ENCODE measurements around the gene FAM174C. TPM values are rescaled to one million over a fixed set of nuclear protein-coding genes. Genes with fewer than 3 reads are reported as not detected.

Gene FAM174C
- total and polyA plus RNA-seq, 8 donors = 6.2 to 240 (median 78.1) TPM

- H3K27me3 ChIP-seq = no peaks in the 10 kb centered on the region
- peak in 1 of 2 donors; percentile 70 for DNase-seq
- no peaks in the 10 kb centered on the region for H3K9me3 ChIP-seq
- TF ChIP-seq, protein P1, sequence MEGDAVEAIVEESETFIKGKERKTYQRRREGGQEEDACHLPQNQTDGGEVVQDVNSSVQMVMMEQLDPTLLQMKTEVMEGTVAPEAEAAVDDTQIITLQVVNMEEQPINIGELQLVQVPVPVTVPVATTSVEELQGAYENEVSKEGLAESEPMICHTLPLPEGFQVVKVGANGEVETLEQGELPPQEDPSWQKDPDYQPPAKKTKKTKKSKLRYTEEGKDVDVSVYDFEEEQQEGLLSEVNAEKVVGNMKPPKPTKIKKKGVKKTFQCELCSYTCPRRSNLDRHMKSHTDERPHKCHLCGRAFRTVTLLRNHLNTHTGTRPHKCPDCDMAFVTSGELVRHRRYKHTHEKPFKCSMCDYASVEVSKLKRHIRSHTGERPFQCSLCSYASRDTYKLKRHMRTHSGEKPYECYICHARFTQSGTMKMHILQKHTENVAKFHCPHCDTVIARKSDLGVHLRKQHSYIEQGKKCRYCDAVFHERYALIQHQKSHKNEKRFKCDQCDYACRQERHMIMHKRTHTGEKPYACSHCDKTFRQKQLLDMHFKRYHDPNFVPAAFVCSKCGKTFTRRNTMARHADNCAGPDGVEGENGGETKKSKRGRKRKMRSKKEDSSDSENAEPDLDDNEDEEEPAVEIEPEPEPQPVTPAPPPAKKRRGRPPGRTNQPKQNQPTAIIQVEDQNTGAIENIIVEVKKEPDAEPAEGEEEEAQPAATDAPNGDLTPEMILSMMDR (IDR thresholded peaks at IDR 0.05) = no peak
- TF ChIP-seq POLR2AphosphoS5 (IDR thresholded peaks at IDR 0.05) (peak in 2 of 3 donors; percentile 16 to 19), POLR2A (IDR thresholded peaks at IDR 0.05) (no peak), EP300 (IDR thresholded peaks at IDR 0.05) (no peak)
- peak overlapping the region; percentile 80 to 100 (median 100) for H3K27ac ChIP-seq
- H3K36me3 ChIP-seq = peaks cover 55 to 67% (median 59%) of the 10 kb centered on the region in 4 donors
- H3K4me3 ChIP-seq = peak overlapping the region in 2 of 4 donors; percentile 85 to 94
- intact Hi-C loops (cut with DNase I; ENCODE audit: low total_unique reads) = no loop called here
- 81 to 86% (median 83%) methylated on average over 31 to 52 of the region's 52 CpGs for WGBS, 5 donors
- peaks cover 78 to 93% (median 89%) of the 10 kb centered on the region in 4 donors for H3K4me1 ChIP-seq
Measured at GRCh38 chr19:1255186-1256161, 19.9 kb upstream of the FAM174C start.

DNA sequence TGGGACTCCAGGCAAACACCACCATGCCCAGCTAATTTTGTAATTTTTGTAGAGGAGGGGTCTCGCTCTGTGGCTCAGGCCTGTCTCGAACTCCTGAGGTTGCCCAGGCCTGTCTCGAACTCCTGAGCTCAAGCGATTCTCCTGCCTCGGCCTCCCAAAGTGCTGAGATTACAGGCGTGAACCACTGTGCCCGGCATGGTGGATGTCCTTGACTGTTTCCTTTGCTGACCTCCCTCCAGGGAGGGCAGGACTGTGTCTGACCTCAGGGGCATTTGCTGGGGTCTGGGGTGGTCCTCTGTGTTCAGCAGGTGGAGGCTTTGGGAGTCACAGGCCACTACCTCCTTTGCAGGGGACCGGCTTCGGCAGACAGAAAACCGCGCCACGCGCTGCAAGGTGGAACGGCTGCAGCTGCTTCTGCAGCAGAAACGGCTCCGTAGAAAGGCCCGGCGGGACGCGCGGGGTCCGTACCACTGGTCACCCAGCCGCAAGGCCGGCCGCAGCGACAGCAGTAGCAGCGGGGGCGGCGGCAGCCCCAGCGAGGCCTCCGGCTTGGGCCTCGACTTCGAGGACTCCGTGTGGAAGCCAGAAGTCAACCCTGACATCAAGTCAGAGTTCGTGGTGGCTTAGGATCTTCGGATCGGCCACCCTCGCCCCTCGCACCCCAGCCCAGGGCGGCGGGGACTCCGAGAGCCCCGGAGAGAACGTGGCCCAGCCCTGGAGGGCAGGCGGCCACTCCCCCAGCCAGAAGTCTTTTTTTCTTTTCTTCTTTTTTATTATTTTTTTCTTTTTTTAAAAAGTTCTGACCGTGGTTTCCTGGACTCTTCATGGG lies 18.5 kb upstream of the FAM174C start:
- peak in 1 of 3 donors; percentile 25 for TF ChIP-seq POLR2AphosphoS5 (IDR thresholded peaks at IDR 0.05)
- no peak for TF ChIP-seq EP300 (IDR thresholded peaks at IDR 0.05)
- 82 to 85% (median 85%) methylated on average over 40 to 46 of the region's 46 CpGs for WGBS, 5 donors
- peaks cover 83 to 95% (median 92%) of the 10 kb centered on the region in 4 donors for H3K4me1 ChIP-seq
- H3K27ac ChIP-seq = peak overlapping the region; percentile 41 to 100 (median 100)
- intact Hi-C loops (cut with DNase I; ENCODE audit: low total_unique reads) = no loop called here
- H3K4me3 ChIP-seq = no peak overlapping the region
- H3K36me3 ChIP-seq = peaks cover 46 to 53% (median 50%) of the 10 kb centered on the region in 4 donors
- H3K9me3 ChIP-seq = no peaks in the 10 kb centered on the region
- no peaks in the 10 kb centered on the region for H3K27me3 ChIP-seq
- DNase-seq = no peak

- intact Hi-C loops (cut with DNase I; ENCODE audit: low total_unique reads) = no loop called here
- Histone ChIP-seq H3K27ac (peak overlapping the region; percentile 35 to 100 (median 100)), H3K4me1 (peaks cover 85 to 97% (median 94%) of the 10 kb centered on the region in 4 donors), H3K4me3 (peak overlapping the region in 2 of 4 donors; percentile 26 to 69), H3K27me3 (no peaks in the 10 kb centered on the region), H3K9me3 (no peaks in the 10 kb centered on the region), H3K36me3 (peaks cover 45 to 50% (median 48%) of the 10 kb centered on the region in 4 donors)
- DNase-seq = no peak
- TF ChIP-seq POLR2A (IDR thresholded peaks at IDR 0.05) = no peak
- TF ChIP-seq, protein P1 (IDR thresholded peaks at IDR 0.05) = no peak
- no peak for TF ChIP-seq EP300 (IDR thresholded peaks at IDR 0.05)
- no peak for TF ChIP-seq POLR2AphosphoS5 (IDR thresholded peaks at IDR 0.05)
- 64 to 67% (median 66%) methylated on average over 23 of the region's 23 CpGs for whole genome bisulfite sequencing, 5 donors
Measured at GRCh38 chr19:1257475-1258162, 17.7 kb upstream of the FAM174C start.

- H3K9me3 ChIP-seq = no peaks in the 10 kb centered on the region
- H3K27ac ChIP-seq = peak overlapping the region; percentile 35 to 100 (median 100)
- no peak for TF ChIP-seq EP300 (IDR thresholded peaks at IDR 0.05)
- TF ChIP-seq, protein P1 (IDR thresholded peaks at IDR 0.05) = no peak
- TF ChIP-seq POLR2A (IDR thresholded peaks at IDR 0.05) = no peak
- no peaks in the 10 kb centered on the region for H3K27me3 ChIP-seq
- DNase-seq = no peak
- 65 to 80% (median 76%) methylated on average over 8 of the region's 8 CpGs for WGBS, 5 donors
- peaks cover 85 to 97% (median 96%) of the 10 kb centered on the region in 4 donors for H3K4me1 ChIP-seq
- peak overlapping the region in 2 of 4 donors; percentile 26 to 69 for H3K4me3 ChIP-seq
- intact Hi-C loops (cut with DNase I; ENCODE audit: low total_unique reads) = no loop called here
- H3K36me3 ChIP-seq = peaks cover 45 to 50% (median 48%) of the 10 kb centered on the region in 4 donors
Measured at GRCh38 chr19:1258163-1258492, 17.2 kb upstream of the FAM174C start.
